H54 (cell line): ENCODE results near the gene ZMYND10.

Experiments used
- DNase-seq: peaks from one replicate; pipeline ENCODE4 v3.0.0; 2011; ENCODE audit warnings: low spot score, mixed read lengths; ENCODE audit not compliant: insufficient read length
- FAIRE-seq: peaks from 3 replicates; lab custom pipeline; 2011; peaks lifted over from hg19 to GRCh38; lab: Jason Lieb, UNC
- POLR2A ChIP-seq: IDR thresholded peaks from 2 replicates; pipeline ENCODE4 v1.6.1; 2011; ENCODE audit warnings: low read depth, mild to moderate bottlenecking, low read length

The ZMYND10 gene

GRCh38 chr3:50333744-50334328 lies 11.7 kb downstream of the ZMYND10 start:
- no peak for TF ChIP-seq POLR2A
- no peak for FAIRE-seq
- DNase-seq: no peak

- DNase-seq: no peak
- FAIRE-seq: no peak
- no peak for TF ChIP-seq POLR2A
Observed at GRCh38 chr3:50331364-50331907, 14.1 kb downstream of the ZMYND10 start.

GRCh38 chr3:50330330-50330729 lies 15.2 kb downstream of the ZMYND10 start:
- TF ChIP-seq POLR2A: no peak
- FAIRE-seq: no peak
- no peak for DNase-seq

- no peak for FAIRE-seq
- DNase-seq: peak; percentile 94
- peak; percentile 57; the same call in 1 of the 2 replicates for TF ChIP-seq POLR2A
Observed at GRCh38 chr3:50327943-50328691, 17.4 kb downstream of the ZMYND10 start, which contains the start of gene TUSC2. Gene TUSC2, minus strand, starts transcription at chr3:50328223. Its CDS starts 124 bp downstream, at chr3:50328099.

GRCh38 chr3:50327129-50327528 lies 18.4 kb downstream of the ZMYND10 start:
- DNase-seq (no peak), FAIRE-seq (no peak)
- TF ChIP-seq POLR2A: no peak

GRCh38 chr3:50326182-50326541 lies 19.4 kb downstream of the ZMYND10 start:
- no peak for TF ChIP-seq POLR2A
- DNase-seq: no peak
- FAIRE-seq: no peak

GRCh38 chr3:50325497-50326181 lies 19.9 kb downstream of the ZMYND10 start:
- FAIRE-seq (no peak), DNase-seq (no peak)
- no peak for TF ChIP-seq POLR2A

GRCh38 chr3:50325113-50325480 lies 20.4 kb downstream of the ZMYND10 start:
- no peak for DNase-seq
- no peak for FAIRE-seq
- TF ChIP-seq POLR2A: no peak

GRCh38 chr3:50324351-50325112 lies 21.0 kb downstream of the ZMYND10 start:
- DNase-seq (peak; percentile 83), FAIRE-seq (no peak)
- no peak for TF ChIP-seq POLR2A

- TF ChIP-seq POLR2A: no peak
- FAIRE-seq (no peak), DNase-seq (no peak)
Observed at GRCh38 chr3:50323614-50324199, 21.8 kb downstream of the ZMYND10 start.

- TF ChIP-seq POLR2A: no peak
- DNase-seq (no peak), FAIRE-seq (no peak)
Observed at GRCh38 chr3:50323092-50323600, 22.4 kb downstream of the ZMYND10 start.

- DNase-seq (no peak), FAIRE-seq (no peak)
- TF ChIP-seq POLR2A: no peak
Observed at GRCh38 chr3:50322386-50323091, 23.0 kb downstream of the ZMYND10 start, which contains the start of gene HYAL2. Gene HYAL2, minus strand, starts transcription at chr3:50322745. Its CDS starts 2,256 bp downstream, at chr3:50320489.
